Measurements from ENCODE around the gene EIF2B2.
A peak's percentile ranks its signal among the peaks of the same experiment; 100 is the strongest.

The EIF2B2 gene

DNA sequence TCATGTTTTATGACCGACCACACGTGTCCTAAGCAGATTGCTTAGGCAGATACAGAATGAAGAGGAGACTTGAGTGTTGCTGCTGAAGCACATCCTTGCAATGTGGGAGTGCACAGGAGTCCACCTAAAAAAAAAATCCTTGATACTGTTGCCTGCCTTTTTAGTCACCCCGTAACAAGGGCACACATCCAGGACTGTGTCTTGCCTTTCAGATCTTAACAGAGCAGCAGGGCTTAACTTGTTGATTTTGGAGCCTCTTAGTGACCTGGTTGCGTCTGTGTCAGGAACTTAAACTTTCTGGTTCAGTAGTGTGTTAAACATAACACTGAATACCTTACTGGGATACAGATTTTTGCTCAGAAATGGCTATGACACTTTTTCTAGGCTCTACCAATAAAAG lies 6.5 kb downstream of the EIF2B2 start:
- no peak for DNase-seq
- H3K18ac ChIP-seq (ENCODE audit: low read length), result no peak overlapping the region
- H4K8ac ChIP-seq (ENCODE audit: low read depth, low read length), result no peak overlapping the region
- H3K79me1 ChIP-seq (ENCODE audit: low read length), result no peaks in the 10 kb centered on the region
- H2AK5ac ChIP-seq (ENCODE audit: low read length), result no peak overlapping the region
- H3K27ac ChIP-seq (ENCODE audit: low read depth, low read length), result no peak overlapping the region
- no peak overlapping the region for H3K9ac ChIP-seq (ENCODE audit: low read length)
- no peak overlapping the region for H2BK5ac ChIP-seq (ENCODE audit: low read depth, low read length, poor library complexity)
- H2BK120ac ChIP-seq (ENCODE audit: insufficient read depth, low read length, poor library complexity), result no peak overlapping the region
- no peaks in the 10 kb centered on the region for H3K9me3 ChIP-seq (ENCODE audit: insufficient read depth, low read depth, low read length)
- no peak overlapping the region for H2BK12ac ChIP-seq (ENCODE audit: low read length)
- H3K4me3 ChIP-seq (ENCODE audit: low read depth, low read length), result no peak overlapping the region
- WGBS (ENCODE audit: extremely low coverage, insufficient coverage, insufficient read length), result no CpG with 5 or more reads among the region's 4 CpGs
- no peak overlapping the region for H3K4me2 ChIP-seq (ENCODE audit: low read length)
- no peak overlapping the region for H4K12ac ChIP-seq (ENCODE audit: low read depth, low read length)
- H4K91ac ChIP-seq (ENCODE audit: low read depth, low read length), result no peak overlapping the region
- H3K27me3 ChIP-seq (ENCODE audit: insufficient read depth, low read length), result no peaks in the 10 kb centered on the region
- H3K4ac ChIP-seq (ENCODE audit: low read depth, low read length), result no peak overlapping the region
- no peaks in the 10 kb centered on the region for H3K79me2 ChIP-seq (ENCODE audit: control insufficient read depth, insufficient read depth, low read length, poor library complexity)
- H3K14ac ChIP-seq (ENCODE audit: low read length), result no peak overlapping the region
- peaks cover 0 to 2% of the 10 kb centered on the region in 2 experiments for H3K4me1 ChIP-seq (ENCODE audit: control insufficient read depth in 1 of 2, insufficient read depth in 2 of 2, low read length in 2 of 2)
- no peak overlapping the region for H3K23ac ChIP-seq (ENCODE audit: low read length)
- no peak overlapping the region for H2AFZ ChIP-seq (ENCODE audit: insufficient read depth, low read length, poor library complexity)
- H3K36me3 ChIP-seq (ENCODE audit: control insufficient read depth in 1 of 2, insufficient read depth in 2 of 2, low read length in 2 of 2), result peaks cover 14 to 41% of the 10 kb centered on the region in 2 experiments

DNA sequence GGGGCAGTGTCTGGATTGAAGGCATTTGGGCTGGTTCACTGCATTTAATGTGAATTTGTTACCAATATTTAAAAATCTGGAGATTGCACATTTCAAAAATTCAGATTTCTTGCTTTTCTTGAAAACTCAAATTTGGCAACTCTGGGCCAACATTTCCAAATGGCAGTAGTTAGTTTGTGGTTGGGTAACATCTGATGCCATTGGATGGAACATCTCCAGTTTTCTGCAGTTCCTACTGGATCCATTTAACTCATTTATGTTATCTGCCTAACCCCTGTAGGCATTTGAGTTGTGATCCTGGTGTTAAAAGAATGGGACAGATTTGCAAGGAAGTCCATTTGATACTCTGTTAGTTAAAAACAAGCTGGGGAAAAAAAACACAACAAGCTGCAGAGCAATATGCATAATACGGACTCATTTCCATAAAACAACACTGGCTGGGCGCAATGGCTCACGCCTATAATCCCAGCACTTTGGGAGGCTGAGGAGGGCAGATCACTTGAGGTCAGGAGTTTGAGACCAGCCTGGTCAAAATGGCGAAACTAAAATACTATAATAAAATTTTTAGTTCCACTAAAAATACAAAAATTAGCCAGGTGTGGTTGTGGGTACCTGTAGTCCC lies 7.9 kb downstream of the EIF2B2 start:
- Histone ChIP-seq H3K14ac (ENCODE audit: low read length) (no peak overlapping the region), H3K4me1 (ENCODE audit: control insufficient read depth in 1 of 2, insufficient read depth in 2 of 2, low read length in 2 of 2) (peaks cover 0 to 2% of the 10 kb centered on the region in 2 experiments), H3K27me3 (ENCODE audit: insufficient read depth, low read length) (no peaks in the 10 kb centered on the region), H2AK5ac (ENCODE audit: low read length) (no peak overlapping the region), H3K9ac (ENCODE audit: low read length) (no peak overlapping the region), H3K27ac (ENCODE audit: low read depth, low read length) (no peak overlapping the region), H3K23ac (ENCODE audit: low read length) (no peak overlapping the region), H2BK12ac (ENCODE audit: low read length) (no peak overlapping the region), H2BK120ac (ENCODE audit: insufficient read depth, low read length, poor library complexity) (no peak overlapping the region), H3K4me2 (ENCODE audit: low read length) (no peak overlapping the region), H3K18ac (ENCODE audit: low read length) (no peak overlapping the region), H4K8ac (ENCODE audit: low read depth, low read length) (no peak overlapping the region), H3K4me3 (ENCODE audit: low read depth, low read length) (no peak overlapping the region), H3K4ac (ENCODE audit: low read depth, low read length) (no peak overlapping the region), H3K79me1 (ENCODE audit: low read length) (no peaks in the 10 kb centered on the region), H4K12ac (ENCODE audit: low read depth, low read length) (no peak overlapping the region), H2BK5ac (ENCODE audit: low read depth, low read length, poor library complexity) (no peak overlapping the region), H3K9me3 (ENCODE audit: insufficient read depth, low read depth, low read length) (no peaks in the 10 kb centered on the region), H3K36me3 (ENCODE audit: control insufficient read depth in 1 of 2, insufficient read depth in 2 of 2, low read length in 2 of 2) (peaks cover 16 to 41% of the 10 kb centered on the region in 2 experiments), H2AFZ (ENCODE audit: insufficient read depth, low read length, poor library complexity) (no peak overlapping the region), H4K91ac (ENCODE audit: low read depth, low read length) (no peak overlapping the region), H3K79me2 (ENCODE audit: control insufficient read depth, insufficient read depth, low read length, poor library complexity) (no peaks in the 10 kb centered on the region)
- WGBS (ENCODE audit: extremely low coverage, insufficient coverage, insufficient read length), result no CpG with 5 or more reads among the region's 4 CpGs
- no peak for DNase-seq

DNA sequence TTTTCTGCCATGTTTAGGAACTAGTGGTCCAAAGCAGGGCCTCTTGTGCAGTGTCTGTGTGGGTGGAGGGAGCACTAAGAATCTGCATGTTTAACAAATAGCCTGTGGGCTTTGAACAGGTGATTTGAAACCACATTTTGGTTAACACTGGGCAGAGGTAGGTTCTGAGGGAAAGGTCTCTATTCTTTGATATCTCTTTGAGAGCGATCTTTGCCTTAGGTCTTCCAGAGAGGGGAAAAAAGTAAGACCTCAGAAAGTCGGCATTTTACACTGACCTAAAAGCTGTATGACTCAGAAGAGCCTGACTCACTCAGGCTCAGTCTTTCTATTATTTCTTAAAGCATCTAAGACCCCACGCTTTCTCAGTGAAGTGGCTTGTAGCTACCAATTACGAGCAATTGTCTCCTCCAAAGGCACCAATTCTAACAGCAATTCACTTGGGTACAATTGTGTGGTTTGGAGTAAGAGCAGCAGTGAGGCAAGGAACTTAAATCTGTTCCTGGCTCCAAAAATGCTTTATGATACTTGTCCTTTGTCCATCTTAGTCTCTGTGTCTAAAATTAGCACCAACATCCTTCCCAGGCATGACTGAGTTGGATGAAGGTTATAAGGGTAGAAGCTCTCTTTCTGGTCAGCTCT lies 8.8 kb downstream of the EIF2B2 start:
- H3K9ac ChIP-seq (ENCODE audit: low read length), result no peak overlapping the region
- WGBS (ENCODE audit: extremely low coverage, insufficient coverage, insufficient read length), result no CpG with 5 or more reads among the region's 4 CpGs
- H4K91ac ChIP-seq (ENCODE audit: low read depth, low read length), result no peak overlapping the region
- H4K8ac ChIP-seq (ENCODE audit: low read depth, low read length), result no peak overlapping the region
- H3K18ac ChIP-seq (ENCODE audit: low read length), result no peak overlapping the region
- peak in 1 of 2 donors; percentile 24 for DNase-seq
- H2AK5ac ChIP-seq (ENCODE audit: low read length), result no peak overlapping the region
- H3K79me2 ChIP-seq (ENCODE audit: control insufficient read depth, insufficient read depth, low read length, poor library complexity), result no peaks in the 10 kb centered on the region
- H3K27me3 ChIP-seq (ENCODE audit: insufficient read depth, low read length), result no peaks in the 10 kb centered on the region
- no peak overlapping the region for H2AFZ ChIP-seq (ENCODE audit: insufficient read depth, low read length, poor library complexity)
- H3K4ac ChIP-seq (ENCODE audit: low read depth, low read length), result no peak overlapping the region
- H4K12ac ChIP-seq (ENCODE audit: low read depth, low read length), result no peak overlapping the region
- H3K27ac ChIP-seq (ENCODE audit: low read depth, low read length), result no peak overlapping the region
- no peak overlapping the region for H2BK12ac ChIP-seq (ENCODE audit: low read length)
- H3K36me3 ChIP-seq (ENCODE audit: control insufficient read depth in 1 of 2, insufficient read depth in 2 of 2, low read length in 2 of 2), result peaks cover 15 to 35% of the 10 kb centered on the region in 2 experiments
- H3K4me2 ChIP-seq (ENCODE audit: low read length), result no peak overlapping the region
- H3K79me1 ChIP-seq (ENCODE audit: low read length), result no peaks in the 10 kb centered on the region
- no peak overlapping the region for H2BK5ac ChIP-seq (ENCODE audit: low read depth, low read length, poor library complexity)
- no peak overlapping the region for H3K23ac ChIP-seq (ENCODE audit: low read length)
- H3K4me3 ChIP-seq (ENCODE audit: low read depth, low read length), result no peak overlapping the region
- H3K9me3 ChIP-seq (ENCODE audit: insufficient read depth, low read depth, low read length), result no peaks in the 10 kb centered on the region
- no peak overlapping the region for H3K14ac ChIP-seq (ENCODE audit: low read length)
- H3K4me1 ChIP-seq (ENCODE audit: control insufficient read depth in 1 of 2, insufficient read depth in 2 of 2, low read length in 2 of 2), result peaks cover 0 to 2% of the 10 kb centered on the region in 2 experiments
- no peak overlapping the region for H2BK120ac ChIP-seq (ENCODE audit: insufficient read depth, low read length, poor library complexity)

DNA sequence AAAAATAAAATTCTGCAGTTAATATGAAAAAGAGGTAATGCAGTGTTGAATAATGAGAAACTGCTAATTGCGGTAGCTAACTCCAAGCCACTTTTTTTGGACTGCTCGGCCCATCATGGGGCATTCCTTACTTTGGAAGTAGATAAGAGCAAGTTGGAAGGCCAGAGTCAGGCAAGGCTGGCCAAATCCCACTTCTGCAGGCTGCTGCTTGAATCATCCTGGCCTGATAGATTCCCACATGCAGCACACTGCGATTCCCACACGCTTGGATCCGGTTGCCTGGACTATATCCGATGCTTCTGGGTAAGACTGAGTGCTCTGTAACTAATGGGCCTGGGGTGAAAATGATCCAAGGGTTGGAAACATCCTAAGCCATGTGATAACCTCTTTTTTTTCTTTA lies 10.6 kb downstream of the EIF2B2 start:
- no peak overlapping the region for H3K4me2 ChIP-seq (ENCODE audit: low read length)
- no peak overlapping the region for H3K9ac ChIP-seq (ENCODE audit: low read length)
- H3K9me3 ChIP-seq (ENCODE audit: insufficient read depth, low read depth, low read length), result no peaks in the 10 kb centered on the region
- peaks cover 1 to 3% of the 10 kb centered on the region in 2 experiments for H3K4me1 ChIP-seq (ENCODE audit: control insufficient read depth in 1 of 2, insufficient read depth in 2 of 2, low read length in 2 of 2)
- no peak overlapping the region for H3K4ac ChIP-seq (ENCODE audit: low read depth, low read length)
- no peak overlapping the region for H2AK5ac ChIP-seq (ENCODE audit: low read length)
- H3K27ac ChIP-seq (ENCODE audit: low read depth, low read length), result no peak overlapping the region
- no peak overlapping the region for H3K23ac ChIP-seq (ENCODE audit: low read length)
- H3K14ac ChIP-seq (ENCODE audit: low read length), result no peak overlapping the region
- H4K8ac ChIP-seq (ENCODE audit: low read depth, low read length), result no peak overlapping the region
- H4K12ac ChIP-seq (ENCODE audit: low read depth, low read length), result no peak overlapping the region
- DNase-seq, result no peak
- no peaks in the 10 kb centered on the region for H3K79me1 ChIP-seq (ENCODE audit: low read length)
- no peak overlapping the region for H2BK12ac ChIP-seq (ENCODE audit: low read length)
- H2BK120ac ChIP-seq (ENCODE audit: insufficient read depth, low read length, poor library complexity), result no peak overlapping the region
- H3K27me3 ChIP-seq (ENCODE audit: insufficient read depth, low read length), result no peaks in the 10 kb centered on the region
- H3K4me3 ChIP-seq (ENCODE audit: low read depth, low read length), result no peak overlapping the region
- peaks cover 17 to 32% of the 10 kb centered on the region in 2 experiments for H3K36me3 ChIP-seq (ENCODE audit: control insufficient read depth in 1 of 2, insufficient read depth in 2 of 2, low read length in 2 of 2)
- H4K91ac ChIP-seq (ENCODE audit: low read depth, low read length), result no peak overlapping the region
- H2BK5ac ChIP-seq (ENCODE audit: low read depth, low read length, poor library complexity), result no peak overlapping the region
- H3K18ac ChIP-seq (ENCODE audit: low read length), result no peak overlapping the region
- WGBS (ENCODE audit: extremely low coverage, insufficient coverage, insufficient read length), result no CpG with 5 or more reads among the region's 6 CpGs
- H2AFZ ChIP-seq (ENCODE audit: insufficient read depth, low read length, poor library complexity), result no peak overlapping the region
- H3K79me2 ChIP-seq (ENCODE audit: control insufficient read depth, insufficient read depth, low read length, poor library complexity), result no peaks in the 10 kb centered on the region

Measured in trophoblast cell (in vitro differentiated cells and primary cell).